Spleen (tissue), 11 donors: ENCODE results near the gene RNF208. TPM values are rescaled to one million over a fixed set of nuclear protein-coding genes. Genes with fewer than 3 reads are reported as not detected.

ENCODE experiments used
- DNase-seq: peaks from one replicate; pipeline ENCODE4 v3.0.0-alpha.2; 2020
- H3K27ac ChIP-seq, 8 donors: fragments of 200-600 bp; sonication (generic) in 7 of 8; 1 replicate in 4 of 8; 2 replicates in 4 of 8; pipeline versions ENCODE4 v1.5.0 to v1.8.0; 2016 to 2021; ENCODE audit warnings: inconsistent platforms in 4 of 8, mild to moderate bottlenecking in 4 of 8, moderate library complexity in 1 of 8
- H3K27me3 ChIP-seq, 7 donors: fragments of 200-600 bp; sonication (generic) in 6 of 7; replicated peaks in 1 of 7; 1 replicate in 4 of 7; 2 replicates in 3 of 7; pipeline versions ENCODE4 v1.5.0 to v1.8.0; 2016 to 2021; ENCODE audit warnings: inconsistent platforms in 3 of 7, mild to moderate bottlenecking in 1 of 7
- H3K36me3 ChIP-seq, 6 donors: fragments of 200-600 bp; sonication (generic) in 5 of 6; 1 replicate in 4 of 6; 2 replicates in 2 of 6; pipeline versions ENCODE4 v1.5.0 to v1.8.0; 2016 to 2021; ENCODE audit warnings: inconsistent platforms in 2 of 6
- H3K4me1 ChIP-seq, 6 donors: fragments of 200-600 bp; sonication (generic) in 5 of 6; 1 replicate in 3 of 6; 2 replicates in 3 of 6; pipeline versions ENCODE4 v1.5.0 to v1.8.0; 2016 to 2021; ENCODE audit warnings: inconsistent platforms in 3 of 6
- H3K4me3 ChIP-seq, 8 donors: fragments of 200-600 bp; sonication (generic) in 7 of 8; 1 replicate in 4 of 8; 2 replicates in 4 of 8; pipeline versions ENCODE4 v1.5.0 to v1.8.0; 2016 to 2021; ENCODE audit warnings: inconsistent platforms in 4 of 8, mild to moderate bottlenecking in 4 of 8, moderate library complexity in 2 of 8
- H3K9me3 ChIP-seq, 8 donors: fragments of 200-600 bp; sonication (generic) in 7 of 8; 1 replicate in 4 of 8; 2 replicates in 4 of 8; pipeline versions ENCODE4 v1.5.0 to v1.8.0; 2016 to 2021; ENCODE audit warnings: inconsistent platforms in 4 of 8
- POLR2A ChIP-seq, 3 donors: fragments of 450-650 bp; IDR thresholded peaks; one replicate each; pipeline ENCODE4 v1.5.1; 2017; ENCODE audit warnings: antibody characterized with exemption in 3 of 3, mild to moderate bottlenecking in 1 of 3
- POLR2AphosphoS5 ChIP-seq, 3 donors: sonication (generic); formaldehyde crosslinking; IDR thresholded peaks; one replicate each; pipeline ENCODE4 v1.5.1; 2017; ENCODE audit warnings: antibody characterized with exemption in 3 of 3
- WGBS, 5 donors: extraction: QIAGEN DNeasy Blood & Tissue Kit in 3 of 5; methylation state at CpG; one replicate each; pipeline versions ENCODE4 v1.1.5 to v1.1.7; 2013 to 2018; 5-methylcytosine and 5-hydroxymethylcytosine counted together
- intact Hi-C: fragments of 100-400 bp; cut with DNase I; formaldehyde crosslinking; loops from one replicate; pipeline ENCODE4 v1.15.0; 2023; ENCODE audit warnings: low total_unique reads
- polyA plus RNA-seq, 3 donors: library from polyadenylated mRNA; stranded (reverse); fragments of 200-250 nt; gene quantifications; one replicate each; pipeline ENCODE4 v1.2.1, GENCODE V29; 2013
- total RNA-seq, 7 donors: library from RNA; depleted of rRNA in 3 of 7; stranded (reverse); fragments of >200 nt in 3 of 7; fragmentation: NEBNext Ultra II Directional in 4 of 7; extraction: Animal tissue kit (Norgen Biotek cat#: 25700) in 4 of 7; gene quantifications; one replicate each; pipeline versions ENCODE4 v1.1.0 to v1.2.1, GENCODE V29; 2016 to 2021
- TF ChIP-seq, protein P1 (sequence below), 11 experiments: fragments of 200-600 bp in 7 of 11; fragments of 450-650 bp in 4 of 11; sonication (generic) in 4 of 11; IDR thresholded peaks in 8 of 11; conservative IDR thresholded peaks in 3 of 11; 1 replicate in 7 of 11; 2 replicates in 4 of 11; pipeline versions ENCODE4 v1.4.0 to v1.8.0; 2016 to 2021; ENCODE audit warnings: antibody characterized with exemption in 11 of 11, inconsistent platforms in 4 of 11, mild to moderate bottlenecking in 1 of 11
- donor health status: healthy with polysubstance abuse.
- donor health status: DM: no; HTN: no; CAD: no; lungs with moderate emphysema.
- donor health status: DM: no; HTN: no; CAD: no.
- donor health status: Bipolar disorder and iron deficiency.
- donor health status: healthy.
- donor health status: DM: no; HTN: no; CAD: no.
- donor health status: DM: yes; HTN: yes; CAD: no.

The RNF208 gene
- total and polyA plus RNA-seq, 10 donors: 1.2 to 6.2 (median 2.7) TPM

DNA sequence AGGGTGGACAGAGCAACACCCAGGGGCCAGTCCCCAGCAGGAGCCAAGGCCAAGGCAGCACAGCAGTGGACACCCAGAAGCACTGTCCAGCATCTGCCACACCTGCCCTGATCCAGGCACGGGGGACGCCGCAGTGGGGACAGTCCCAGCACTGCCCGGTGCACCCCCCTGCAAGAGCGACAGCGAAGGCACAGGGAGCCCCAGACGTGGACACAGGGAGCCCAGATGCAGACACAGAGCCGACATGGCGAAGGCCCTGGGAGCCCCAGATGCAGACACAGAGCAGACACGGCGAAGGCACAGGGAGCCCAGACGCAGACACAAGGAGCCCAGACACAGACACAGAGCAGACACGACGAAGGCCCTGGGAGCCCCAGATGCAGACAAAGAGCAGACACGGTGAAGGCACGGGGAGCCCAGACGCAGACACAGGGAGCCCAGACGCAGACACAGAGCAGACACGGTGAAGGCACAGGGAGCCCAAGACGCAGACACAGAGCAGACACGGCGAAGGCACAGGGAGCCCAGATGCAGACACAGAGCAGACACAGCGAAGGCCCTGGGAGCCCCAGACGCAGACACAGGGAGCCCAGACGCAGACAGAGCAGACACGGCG, 38.0 kb downstream of the RNF208 start:
- intact Hi-C loops: no loop called here
- Histone ChIP-seq H3K36me3 (peaks cover 0 to 85% (median 67%) of the 10 kb centered on the region in 6 donors), H3K4me1 (peaks cover 16 to 42% (median 31%) of the 10 kb centered on the region in 6 donors), H3K27ac (no peak overlapping the region), H3K27me3 (no peaks in the 10 kb centered on the region), H3K9me3 (no peaks in the 10 kb centered on the region), H3K4me3 (no peak overlapping the region)
- no peak for TF ChIP-seq POLR2A (IDR thresholded peaks at IDR 0.05)
- TF ChIP-seq, protein P1, sequence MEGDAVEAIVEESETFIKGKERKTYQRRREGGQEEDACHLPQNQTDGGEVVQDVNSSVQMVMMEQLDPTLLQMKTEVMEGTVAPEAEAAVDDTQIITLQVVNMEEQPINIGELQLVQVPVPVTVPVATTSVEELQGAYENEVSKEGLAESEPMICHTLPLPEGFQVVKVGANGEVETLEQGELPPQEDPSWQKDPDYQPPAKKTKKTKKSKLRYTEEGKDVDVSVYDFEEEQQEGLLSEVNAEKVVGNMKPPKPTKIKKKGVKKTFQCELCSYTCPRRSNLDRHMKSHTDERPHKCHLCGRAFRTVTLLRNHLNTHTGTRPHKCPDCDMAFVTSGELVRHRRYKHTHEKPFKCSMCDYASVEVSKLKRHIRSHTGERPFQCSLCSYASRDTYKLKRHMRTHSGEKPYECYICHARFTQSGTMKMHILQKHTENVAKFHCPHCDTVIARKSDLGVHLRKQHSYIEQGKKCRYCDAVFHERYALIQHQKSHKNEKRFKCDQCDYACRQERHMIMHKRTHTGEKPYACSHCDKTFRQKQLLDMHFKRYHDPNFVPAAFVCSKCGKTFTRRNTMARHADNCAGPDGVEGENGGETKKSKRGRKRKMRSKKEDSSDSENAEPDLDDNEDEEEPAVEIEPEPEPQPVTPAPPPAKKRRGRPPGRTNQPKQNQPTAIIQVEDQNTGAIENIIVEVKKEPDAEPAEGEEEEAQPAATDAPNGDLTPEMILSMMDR (IDR thresholded peaks at IDR 0.05 in 8 of 11, conservative IDR thresholded peaks at IDR 0.05 in 3 of 11): no peak
- no peak for TF ChIP-seq POLR2AphosphoS5 (IDR thresholded peaks at IDR 0.05)
- 92 to 97% (median 95%) methylated on average over 21 to 27 of the region's 27 CpGs for WGBS, 5 donors
- DNase-seq: no peak

DNA sequence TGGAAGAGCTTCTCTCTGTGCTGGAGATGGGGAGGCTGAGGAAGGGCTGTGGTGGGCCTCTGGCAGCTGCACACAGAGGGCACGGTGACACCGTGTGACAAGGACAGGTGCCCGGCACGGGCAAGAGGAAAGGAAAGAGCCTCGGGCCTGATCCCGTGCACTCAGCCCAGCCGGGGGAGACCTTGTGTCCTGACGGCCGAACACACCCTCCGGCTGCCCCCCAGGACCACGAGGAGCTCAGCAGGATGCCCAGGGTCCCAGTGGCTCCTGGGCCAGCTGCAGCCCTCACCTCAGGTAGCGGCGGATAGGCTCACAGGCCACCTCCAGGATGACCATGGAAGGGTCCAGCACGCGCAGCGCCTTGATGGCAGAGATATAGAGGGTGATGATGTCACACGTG, 39.2 kb downstream of the RNF208 start:
- peaks cover 0 to 97% (median 77%) of the 10 kb centered on the region in 6 donors for H3K36me3 ChIP-seq
- no peak for DNase-seq
- no peak overlapping the region for H3K27ac ChIP-seq
- intact Hi-C loops: no loop called here
- no peaks in the 10 kb centered on the region for H3K27me3 ChIP-seq
- TF ChIP-seq POLR2A (IDR thresholded peaks at IDR 0.05): no peak
- TF ChIP-seq, protein P1 (IDR thresholded peaks at IDR 0.05 in 8 of 11, conservative IDR thresholded peaks at IDR 0.05 in 3 of 11): no peak
- TF ChIP-seq POLR2AphosphoS5 (IDR thresholded peaks at IDR 0.05): no peak
- WGBS, 5 donors: 91 to 96% (median 94%) methylated on average over 11 to 17 of the region's 17 CpGs
- H3K4me1 ChIP-seq: peaks cover 16 to 41% (median 28%) of the 10 kb centered on the region in 6 donors
- H3K9me3 ChIP-seq: no peaks in the 10 kb centered on the region
- H3K4me3 ChIP-seq: no peak overlapping the region

DNA sequence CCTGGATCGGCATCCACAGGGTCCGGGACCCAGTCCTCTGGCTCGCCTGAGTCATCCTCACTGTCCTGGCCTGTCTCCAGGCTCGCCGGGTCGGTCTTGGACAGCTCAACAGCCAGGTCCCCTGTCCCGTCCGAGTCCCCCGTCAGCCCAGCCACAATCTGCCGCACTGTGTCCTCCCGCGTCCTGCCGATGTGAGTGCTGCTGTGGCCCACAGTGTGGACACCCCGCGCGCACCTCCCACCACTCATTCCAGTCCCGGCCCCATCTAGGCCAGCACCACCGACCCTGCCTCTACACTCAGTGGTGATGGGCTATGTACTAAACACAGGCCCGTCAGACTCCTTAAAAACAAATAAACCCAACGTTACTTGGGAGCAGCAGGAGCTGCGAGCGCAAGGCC, 40.4 kb downstream of the RNF208 start:
- peaks cover 0 to 98% (median 80%) of the 10 kb centered on the region in 6 donors for H3K36me3 ChIP-seq
- intact Hi-C loops: no loop called here
- TF ChIP-seq, protein P1 (IDR thresholded peaks at IDR 0.05 in 8 of 11, conservative IDR thresholded peaks at IDR 0.05 in 3 of 11): no peak
- TF ChIP-seq POLR2A (IDR thresholded peaks at IDR 0.05) (no peak), POLR2AphosphoS5 (IDR thresholded peaks at IDR 0.05) (no peak)
- H3K27me3 ChIP-seq: no peaks in the 10 kb centered on the region
- H3K4me1 ChIP-seq: peaks cover 4 to 30% (median 16%) of the 10 kb centered on the region in 6 donors
- H3K4me3 ChIP-seq: no peak overlapping the region
- no peak overlapping the region for H3K27ac ChIP-seq
- H3K9me3 ChIP-seq: no peaks in the 10 kb centered on the region
- DNase-seq: no peak
- WGBS, 5 donors: 93 to 98% (median 97%) methylated on average over 19 to 22 of the region's 22 CpGs

DNA sequence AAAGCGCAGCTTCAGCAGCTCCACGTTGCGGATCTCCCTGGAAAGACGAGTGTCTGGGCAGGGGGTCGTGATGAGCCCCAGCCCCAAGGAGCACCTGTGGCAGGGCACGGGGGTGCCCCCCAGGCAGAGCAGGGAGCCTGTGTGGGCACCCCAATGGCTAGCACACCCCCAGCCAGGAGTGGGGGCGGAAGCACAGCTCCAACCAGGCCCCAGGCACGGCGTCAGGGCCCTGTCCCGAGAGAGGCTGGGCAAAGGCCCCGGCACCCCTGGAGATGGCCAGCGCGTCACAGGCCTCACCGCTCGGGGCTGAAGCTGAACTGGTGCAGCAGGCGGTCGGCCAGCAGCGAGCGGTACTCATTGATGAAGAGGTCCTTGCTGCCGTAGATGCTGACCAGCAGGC, 41.5 kb downstream of the RNF208 start:
- Histone ChIP-seq H3K4me1 (peaks cover 0 to 19% (median 4%) of the 10 kb centered on the region in 6 donors), H3K27ac (no peak overlapping the region), H3K27me3 (peaks cover 0 to 2% (median 0%) of the 10 kb centered on the region in 7 donors), H3K4me3 (no peak overlapping the region), H3K9me3 (no peaks in the 10 kb centered on the region), H3K36me3 (peaks cover 0 to 86% (median 72%) of the 10 kb centered on the region in 6 donors)
- no peak for DNase-seq
- TF ChIP-seq, protein P1 (IDR thresholded peaks at IDR 0.05 in 8 of 11, conservative IDR thresholded peaks at IDR 0.05 in 3 of 11): no peak
- intact Hi-C loops: no loop called here
- 92 to 98% (median 94%) methylated on average over 10 to 20 of the region's 20 CpGs for WGBS, 5 donors
